ENCODE results near the gene JAZF1.

Gene JAZF1

DNA sequence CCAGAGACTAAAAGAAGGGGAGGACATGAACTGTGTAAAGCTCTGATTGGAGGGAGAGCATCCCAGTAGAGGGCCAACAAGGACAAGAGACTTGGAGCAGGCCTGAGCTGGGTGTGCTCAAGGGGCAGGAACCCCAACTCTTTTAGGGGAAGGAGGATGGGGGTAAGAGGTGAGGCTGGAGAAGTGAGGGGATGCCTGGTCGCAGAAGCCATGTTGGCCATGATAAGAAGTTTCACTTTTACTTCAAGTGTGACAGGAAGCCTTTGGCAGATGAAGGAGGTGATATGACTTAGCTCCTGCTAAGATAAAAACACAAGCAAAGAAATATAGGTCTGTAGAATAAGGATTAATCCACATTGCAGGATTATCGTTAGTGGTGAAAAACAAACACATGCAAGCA is 208.3 kb downstream of the JAZF1 start:
- H3K4me3 ChIP-seq (replicated peaks; ENCODE audit: low read depth, low read length): no peak overlapping the region

DNA sequence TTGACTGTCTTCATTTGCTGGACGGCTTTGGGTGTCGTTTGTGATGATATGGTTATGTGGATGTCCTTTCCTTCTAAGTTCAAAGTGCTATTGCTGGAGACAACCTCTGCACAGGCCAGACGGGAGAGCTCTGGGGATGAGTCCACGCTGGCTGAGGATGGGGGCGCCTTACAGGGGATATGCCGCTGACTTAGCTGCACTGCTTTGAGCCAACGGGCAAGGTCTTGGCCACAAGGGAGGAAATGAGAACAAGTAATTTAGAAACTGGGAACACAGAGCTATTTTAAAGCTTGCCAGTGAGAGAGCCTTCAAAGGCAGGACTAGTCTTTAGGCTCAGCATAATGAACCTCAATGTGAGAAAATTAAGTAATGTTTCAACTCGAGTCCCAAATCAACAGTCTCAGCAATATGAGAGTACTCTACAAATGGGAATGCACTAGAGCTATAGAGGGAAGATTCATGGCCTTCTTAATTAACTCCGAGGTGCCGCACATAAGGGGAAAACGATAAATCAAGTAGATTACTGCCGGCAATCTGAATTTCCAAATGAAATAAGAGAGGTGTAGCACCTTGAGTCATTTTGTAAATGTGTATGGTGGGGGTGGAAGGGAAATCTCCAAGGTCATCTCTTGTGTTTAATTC is 209.3 kb downstream of the JAZF1 start:
- TF ChIP-seq, protein P1, sequence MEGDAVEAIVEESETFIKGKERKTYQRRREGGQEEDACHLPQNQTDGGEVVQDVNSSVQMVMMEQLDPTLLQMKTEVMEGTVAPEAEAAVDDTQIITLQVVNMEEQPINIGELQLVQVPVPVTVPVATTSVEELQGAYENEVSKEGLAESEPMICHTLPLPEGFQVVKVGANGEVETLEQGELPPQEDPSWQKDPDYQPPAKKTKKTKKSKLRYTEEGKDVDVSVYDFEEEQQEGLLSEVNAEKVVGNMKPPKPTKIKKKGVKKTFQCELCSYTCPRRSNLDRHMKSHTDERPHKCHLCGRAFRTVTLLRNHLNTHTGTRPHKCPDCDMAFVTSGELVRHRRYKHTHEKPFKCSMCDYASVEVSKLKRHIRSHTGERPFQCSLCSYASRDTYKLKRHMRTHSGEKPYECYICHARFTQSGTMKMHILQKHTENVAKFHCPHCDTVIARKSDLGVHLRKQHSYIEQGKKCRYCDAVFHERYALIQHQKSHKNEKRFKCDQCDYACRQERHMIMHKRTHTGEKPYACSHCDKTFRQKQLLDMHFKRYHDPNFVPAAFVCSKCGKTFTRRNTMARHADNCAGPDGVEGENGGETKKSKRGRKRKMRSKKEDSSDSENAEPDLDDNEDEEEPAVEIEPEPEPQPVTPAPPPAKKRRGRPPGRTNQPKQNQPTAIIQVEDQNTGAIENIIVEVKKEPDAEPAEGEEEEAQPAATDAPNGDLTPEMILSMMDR (IDR thresholded peaks at IDR 0.05; ENCODE audit: low read length, missing control alignments): no peak
- no peak overlapping the region for H3K4me3 ChIP-seq (replicated peaks; ENCODE audit: low read depth, low read length)
- no peak for DNase-seq (ENCODE audit: low read depth)

More for the DNA sequence above, 208.3 kb downstream of the JAZF1 start:
- DNase-seq (ENCODE audit: low read depth): no peak
- TF ChIP-seq, protein P1 (IDR thresholded peaks at IDR 0.05; ENCODE audit: low read length, missing control alignments): no peak

- no peak for DNase-seq (ENCODE audit: low read depth)
- H3K4me3 ChIP-seq (replicated peaks; ENCODE audit: low read depth, low read length): no peak overlapping the region
- TF ChIP-seq, protein P1 (IDR thresholded peaks at IDR 0.05; ENCODE audit: low read length, missing control alignments): no peak
Observed at GRCh38 chr7:27970350-27970749, 210.2 kb downstream of the JAZF1 start.

- TF ChIP-seq, protein P1 (IDR thresholded peaks at IDR 0.05; ENCODE audit: low read length, missing control alignments): no peak
- no peak for DNase-seq (ENCODE audit: low read depth)
- no peak overlapping the region for H3K4me3 ChIP-seq (replicated peaks; ENCODE audit: low read depth, low read length)
Observed at GRCh38 chr7:27969346-27969745, 211.2 kb downstream of the JAZF1 start.

GRCh38 chr7:27967639-27968038 is 213.0 kb downstream of the JAZF1 start:
- DNase-seq (ENCODE audit: low read depth): no peak
- TF ChIP-seq, protein P1 (IDR thresholded peaks at IDR 0.05; ENCODE audit: low read length, missing control alignments): no peak
- H3K4me3 ChIP-seq (replicated peaks; ENCODE audit: low read depth, low read length): no peak overlapping the region

DNA sequence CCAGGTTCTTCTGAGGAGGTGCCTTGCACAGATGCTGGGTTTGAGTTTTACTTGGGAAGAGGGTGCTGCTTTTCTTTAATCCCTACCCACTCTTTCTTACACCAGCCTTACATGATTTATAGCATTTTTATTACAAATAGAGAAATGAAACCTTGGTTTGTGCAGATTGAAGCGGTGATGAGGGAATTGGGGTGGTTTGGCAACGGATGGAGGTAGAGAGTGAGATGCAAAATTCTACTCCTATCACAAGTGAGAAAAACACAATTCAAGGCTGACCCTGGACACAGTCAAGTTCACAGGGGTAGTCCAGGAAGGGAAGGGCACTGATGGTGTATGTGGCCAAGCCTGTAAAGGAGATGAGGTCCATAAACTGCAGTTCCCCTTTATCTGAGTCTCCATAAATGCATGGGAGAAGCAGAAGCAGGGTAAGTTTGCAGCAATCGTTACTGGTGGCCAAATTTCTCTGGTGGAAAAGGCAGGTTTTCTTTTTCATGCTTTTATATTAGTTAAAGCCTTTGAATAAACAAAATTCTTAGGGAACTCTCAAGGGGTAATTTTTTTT is 214.3 kb downstream of the JAZF1 start:
- TF ChIP-seq, protein P1 (IDR thresholded peaks at IDR 0.05; ENCODE audit: low read length, missing control alignments): no peak
- DNase-seq (ENCODE audit: low read depth): no peak

GRCh38 chr7:27965650-27966049 is 214.9 kb downstream of the JAZF1 start:
- no peak overlapping the region for H3K4me3 ChIP-seq (replicated peaks; ENCODE audit: low read depth, low read length)
- no peak for DNase-seq (ENCODE audit: low read depth)
- TF ChIP-seq, protein P1 (IDR thresholded peaks at IDR 0.05; ENCODE audit: low read length, missing control alignments): no peak

More for the DNA sequence above, 214.3 kb downstream of the JAZF1 start:
- H3K4me3 ChIP-seq (replicated peaks; ENCODE audit: low read depth, low read length): no peak overlapping the region
